Thoracic aorta (tissue), 2 donors: Measurements from ENCODE around the gene INSM1. TPM values are rescaled to one million over a fixed set of nuclear protein-coding genes. Genes with fewer than 3 reads are reported as not detected.

Experiments used
- ATAC-seq: fragments of 150-250 bp; one replicate; pipeline ENCODE4 v1.8.0; 2017; ENCODE audit warnings: low read depth; ENCODE audit not compliant: insufficient number of reproducible peaks, low FRiP score
- DNase-seq: peaks from one replicate; pipeline ENCODE4 v3.0.0-alpha.2; 2020; ENCODE audit warnings: low spot score
- H3K27ac ChIP-seq, 2 donors: fragments of 200-600 bp; sonication (generic); 1 replicate in 1 of 2; 2 replicates in 1 of 2; pipeline ENCODE4 v1.5.1; 2016; ENCODE audit warnings: mild to moderate bottlenecking in 2 of 2, moderate library complexity in 2 of 2
- H3K27me3 ChIP-seq: fragments of 200-600 bp; sonication (generic); replicated peaks from 2 replicates; pipeline ENCODE4 v1.6.0; 2016; ENCODE audit warnings: mild to moderate bottlenecking; ENCODE audit not compliant: insufficient read depth
- H3K36me3 ChIP-seq: fragments of 200-600 bp; sonication (generic); one replicate; pipeline ENCODE4 v1.5.1; 2016
- H3K4me1 ChIP-seq, 2 donors: fragments of 200-600 bp; sonication (generic); 1 replicate in 1 of 2; 2 replicates in 1 of 2; pipeline versions ENCODE4 v1.5.1 to v1.6.0; 2016; ENCODE audit warnings: low read depth in 2 of 2, mild to moderate bottlenecking in 1 of 2; ENCODE audit not compliant: control insufficient read depth in 1 of 2
- H3K4me3 ChIP-seq: fragments of 200-600 bp; sonication (generic); 2 replicates; pipeline ENCODE4 v1.5.1; 2016; ENCODE audit warnings: mild to moderate bottlenecking
- H3K9me3 ChIP-seq: fragments of 200-600 bp; sonication (generic); 2 replicates; pipeline ENCODE4 v1.5.1; 2016
- CTCF ChIP-seq: fragments of 200-600 bp; sonication (generic); IDR thresholded peaks from one replicate; pipeline ENCODE4 v1.5.1; 2019; ENCODE audit warnings: antibody characterized with exemption
- total RNA-seq, 2 donors: library from RNA; depleted of rRNA; stranded (reverse); fragments of >200 nt; gene quantifications; one replicate each; pipeline versions ENCODE4 v1.1.0 to v1.2.3, GENCODE V29; 2016

Gene INSM1
- total RNA-seq, 2 donors from 2014 or later: not detected

- DNase-seq: no peak
- H3K4me1 ChIP-seq: peaks cover 5 to 25% of the 10 kb centered on the region in 2 donors
- H3K4me3 ChIP-seq: peak overlapping the region; percentile 58
- ATAC-seq: no peak
- TF ChIP-seq CTCF: no peak
- H3K27me3 ChIP-seq: peaks cover 19% of the 10 kb centered on the region
- no peaks in the 10 kb centered on the region for H3K36me3 ChIP-seq
- H3K27ac ChIP-seq: no peak overlapping the region
- H3K9me3 ChIP-seq: no peaks in the 10 kb centered on the region
Observed at GRCh38 chr20:20368418-20369249, 730 bp downstream of the INSM1 start.

- ATAC-seq: no peak
- Histone ChIP-seq H3K4me3 (peak overlapping the region; percentile 58), H3K27ac (no peak overlapping the region), H3K9me3 (no peaks in the 10 kb centered on the region), H3K36me3 (no peaks in the 10 kb centered on the region), H3K4me1 (peaks cover 5 to 25% of the 10 kb centered on the region in 2 donors), H3K27me3 (peaks cover 11% of the 10 kb centered on the region)
- no peak for DNase-seq
- no peak for TF ChIP-seq CTCF
Observed at GRCh38 chr20:20369250-20370093, 1.6 kb downstream of the INSM1 start.

GRCh38 chr20:20370094-20370575 lies 2.2 kb downstream of the INSM1 start:
- no peak overlapping the region for H3K4me3 ChIP-seq
- DNase-seq (no peak), ATAC-seq (no peak)
- H3K27me3 ChIP-seq: peaks cover 8% of the 10 kb centered on the region
- H3K9me3 ChIP-seq: no peaks in the 10 kb centered on the region
- H3K36me3 ChIP-seq: no peaks in the 10 kb centered on the region
- H3K27ac ChIP-seq: no peak overlapping the region
- H3K4me1 ChIP-seq: peaks cover 5 to 25% of the 10 kb centered on the region in 2 donors
- no peak for TF ChIP-seq CTCF

GRCh38 chr20:20371083-20371482 lies 3.2 kb downstream of the INSM1 start:
- no peak overlapping the region for H3K27ac ChIP-seq
- H3K4me3 ChIP-seq: no peak overlapping the region
- H3K36me3 ChIP-seq: no peaks in the 10 kb centered on the region
- H3K4me1 ChIP-seq: peaks cover 5 to 25% of the 10 kb centered on the region in 2 donors
- no peak for ATAC-seq
- DNase-seq: no peak
- no peaks in the 10 kb centered on the region for H3K9me3 ChIP-seq
- no peaks in the 10 kb centered on the region for H3K27me3 ChIP-seq
- TF ChIP-seq CTCF: no peak

- Histone ChIP-seq H3K27me3 (no peaks in the 10 kb centered on the region), H3K9me3 (no peaks in the 10 kb centered on the region), H3K4me3 (no peak overlapping the region), H3K36me3 (no peaks in the 10 kb centered on the region), H3K4me1 (peaks cover 5 to 25% of the 10 kb centered on the region in 2 donors), H3K27ac (no peak overlapping the region)
- no peak for TF ChIP-seq CTCF
- ATAC-seq: no peak
- no peak for DNase-seq
Observed at GRCh38 chr20:20371681-20372080, 3.8 kb downstream of the INSM1 start.
